NCI-H2196 (cell line): ENCODE data around the gene KIF26A.

Experiments used
- DNase-seq: peaks from one replicate; lab custom pipeline; 2025; ENCODE audit not compliant: unreplicated experiment; lab: John Stamatoyannopoulos, UW

Gene KIF26A

GRCh38 chr14:104175041-104175440 lies 36.7 kb downstream of the KIF26A start:
- no peak for DNase-seq

DNA sequence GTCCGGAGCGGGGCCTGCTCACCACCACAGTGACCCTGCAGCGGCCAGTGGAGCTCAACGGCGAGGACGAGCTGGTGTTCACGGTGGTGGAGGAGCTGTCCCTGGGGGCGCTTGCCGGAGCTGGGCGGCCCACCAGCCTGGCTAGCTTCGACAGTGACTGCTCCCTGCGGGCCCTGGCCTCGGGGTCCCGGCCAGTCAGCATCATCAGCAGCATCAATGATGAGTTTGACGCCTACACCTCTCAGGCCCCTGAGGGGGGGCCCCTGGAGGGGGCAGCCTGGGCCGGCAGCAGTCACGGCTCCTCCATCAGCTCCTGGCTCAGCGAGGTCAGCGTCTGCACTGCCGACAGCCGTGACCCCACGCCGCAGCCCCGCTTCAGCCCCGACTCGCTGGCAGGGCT lies 37.4 kb downstream of the KIF26A start:
- no peak for DNase-seq

DNA sequence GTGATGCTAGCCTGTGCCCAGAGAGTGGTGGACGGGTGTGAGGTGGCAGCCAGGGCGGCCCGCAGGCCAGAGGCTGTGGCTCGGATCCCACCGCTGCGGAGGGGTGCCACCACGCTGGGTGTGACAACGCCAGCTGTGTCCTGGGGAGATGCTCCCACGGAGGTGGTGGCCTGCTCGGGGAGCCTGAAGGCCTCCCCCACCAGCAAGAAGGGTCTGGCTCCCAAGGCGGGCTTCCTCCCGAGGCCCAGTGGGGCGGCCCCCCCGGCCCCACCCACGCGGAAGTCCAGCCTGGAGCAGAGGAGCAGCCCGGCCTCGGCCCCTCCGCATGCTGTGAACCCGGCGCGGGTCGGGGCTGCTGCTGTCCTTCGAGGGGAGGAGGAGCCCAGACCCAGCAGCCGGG lies 38.2 kb downstream of the KIF26A start:
- DNase-seq, result no peak

- no peak for DNase-seq
Observed at GRCh38 chr14:104177411-104177810, 39.0 kb downstream of the KIF26A start.

DNA sequence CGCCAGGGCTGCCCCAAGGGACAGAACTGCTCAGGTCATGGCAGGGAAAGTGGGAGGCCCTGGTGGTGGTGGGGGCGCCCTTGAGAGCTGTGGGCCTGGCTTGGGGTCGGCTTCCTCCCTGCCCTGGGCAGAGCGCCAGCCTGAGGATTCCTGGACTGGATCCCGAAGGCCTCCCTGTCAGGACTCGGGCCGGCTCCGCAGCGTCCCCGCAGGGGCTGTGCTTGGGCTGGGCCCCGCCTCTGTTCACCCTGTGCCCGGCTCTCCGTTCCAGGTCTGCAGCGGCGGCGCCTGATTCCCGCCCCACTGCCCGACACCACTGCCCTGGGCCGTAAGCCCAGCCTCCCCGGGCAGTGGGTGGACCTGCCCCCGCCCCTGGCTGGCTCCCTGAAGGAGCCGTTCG lies 39.9 kb downstream of the KIF26A start:
- DNase-seq, result no peak

GRCh38 chr14:104179126-104179525 lies 40.7 kb downstream of the KIF26A start:
- DNase-seq, result no peak

GRCh38 chr14:104179564-104180129 lies 41.3 kb downstream of the KIF26A start:
- DNase-seq, result no peak

GRCh38 chr14:104180561-104181165 lies 42.3 kb downstream of the KIF26A start:
- no peak for DNase-seq

DNA sequence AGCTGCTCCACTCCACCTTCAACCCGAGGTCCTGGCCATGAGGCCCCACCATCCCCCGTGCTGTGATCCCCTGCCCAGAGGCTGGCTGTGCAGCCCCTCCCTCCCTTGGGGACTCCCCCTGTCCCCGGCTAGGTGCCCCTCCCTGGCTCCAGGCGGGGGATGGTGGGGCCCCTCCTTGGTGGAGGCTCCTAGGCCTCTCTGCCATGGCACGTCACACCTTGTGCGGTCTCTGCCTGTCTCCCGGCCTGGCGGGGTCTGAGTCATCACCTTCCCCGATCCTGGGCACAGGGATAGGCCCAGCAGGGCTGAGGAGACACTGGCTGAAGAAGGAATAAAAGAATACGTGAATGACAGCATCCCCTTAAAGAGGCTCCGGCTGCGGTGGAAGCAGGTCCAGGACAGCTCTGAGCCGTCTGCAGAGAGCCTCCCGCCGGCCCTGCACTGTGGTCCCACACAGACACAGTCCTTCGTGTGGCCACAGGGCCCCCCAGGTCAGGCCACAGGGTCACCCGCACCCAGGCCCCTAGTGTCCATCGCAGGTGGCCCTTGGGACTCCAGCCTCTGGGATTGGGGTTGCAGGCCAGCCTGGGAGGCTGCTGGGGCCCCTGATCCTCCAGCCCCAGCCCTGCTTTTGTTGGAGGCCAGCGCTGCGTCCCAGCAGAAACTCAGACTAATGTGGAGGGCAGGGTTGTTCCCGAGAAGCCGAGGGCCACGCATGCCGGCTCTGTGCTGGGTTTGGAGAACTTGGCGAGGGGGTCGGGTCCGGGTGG lies 43.6 kb downstream of the KIF26A start:
- no peak for DNase-seq

- no peak for DNase-seq
Observed at GRCh38 chr14:104182857-104183425, 44.6 kb downstream of the KIF26A start.

- no peak for DNase-seq
Observed at GRCh38 chr14:104183796-104184195, 45.4 kb downstream of the KIF26A start.

GRCh38 chr14:104184506-104184905 lies 46.1 kb downstream of the KIF26A start:
- DNase-seq, result no peak

- DNase-seq, result no peak
Observed at GRCh38 chr14:104184911-104185499, 46.6 kb downstream of the KIF26A start.

DNA sequence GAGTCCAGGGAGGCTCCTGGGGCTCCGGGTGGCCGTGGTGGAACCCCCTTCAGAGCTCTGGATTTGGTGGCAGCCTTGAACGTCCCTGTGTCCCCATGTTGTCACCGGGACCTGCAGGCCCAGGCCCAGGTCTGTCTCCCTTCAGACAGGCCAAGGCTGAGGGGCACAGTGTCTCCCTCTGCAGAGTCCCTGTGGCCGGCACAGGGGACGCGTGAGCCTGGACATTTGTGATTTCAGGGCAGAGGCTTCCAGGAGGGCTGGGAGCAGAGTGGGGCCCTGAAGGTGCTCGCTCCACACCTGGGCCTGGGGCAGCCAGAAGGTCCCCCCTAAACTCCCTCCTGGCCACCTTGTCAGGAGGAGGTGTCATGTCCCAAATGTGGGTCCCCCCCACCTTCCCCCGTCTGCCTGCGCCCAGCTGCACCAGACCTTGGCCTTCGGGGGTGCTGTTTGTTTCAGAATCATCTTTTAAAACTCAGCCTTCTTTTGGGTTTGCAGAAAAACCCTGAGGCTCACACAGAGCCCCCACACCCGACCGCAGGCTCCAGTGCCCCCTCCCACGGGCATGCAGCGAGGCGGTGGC lies 47.6 kb downstream of the KIF26A start:
- DNase-seq, result no peak

GRCh38 chr14:104186575-104186974 lies 48.2 kb downstream of the KIF26A start:
- no peak for DNase-seq

DNA sequence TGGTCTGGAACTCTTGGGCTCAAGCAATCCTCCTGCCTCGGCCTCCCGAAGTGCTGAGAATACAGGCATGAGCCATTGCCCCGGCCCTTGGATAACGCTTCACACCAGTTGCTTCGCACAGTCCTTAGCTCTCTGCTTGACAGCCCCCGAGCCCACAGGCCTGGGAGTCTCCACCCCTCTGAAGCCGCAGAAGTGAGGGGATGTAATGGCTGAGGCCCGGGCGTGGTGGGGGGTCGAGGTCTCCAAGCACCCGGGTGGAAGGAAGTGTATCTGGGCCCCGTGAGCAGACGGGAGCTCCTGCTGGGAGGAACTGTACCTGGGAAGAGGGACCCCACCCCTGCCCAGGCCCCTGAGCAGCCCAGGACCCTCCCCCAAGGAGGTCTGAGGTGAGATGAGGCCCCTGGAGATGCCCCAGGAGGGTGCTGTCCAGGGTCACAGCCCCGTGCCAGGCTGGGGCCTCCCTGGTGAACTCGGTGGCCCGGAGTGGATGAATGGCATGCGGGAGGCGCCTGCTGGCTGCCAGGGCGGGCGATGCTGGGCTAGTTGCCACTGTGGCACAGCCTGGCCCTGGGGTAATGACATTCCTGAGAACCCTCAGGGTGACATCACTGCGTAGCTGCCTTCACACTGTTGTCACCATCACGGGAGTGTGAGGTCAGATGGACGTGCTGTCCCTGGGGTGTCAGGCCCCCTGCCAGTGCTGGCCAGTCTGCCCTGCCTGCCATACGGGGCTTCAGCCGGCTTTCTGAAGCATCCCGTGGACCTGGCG lies 48.9 kb downstream of the KIF26A start:
- no peak for DNase-seq

GRCh38 chr14:104187931-104188726 lies 49.7 kb downstream of the KIF26A start:
- peak; percentile 5 for DNase-seq

GRCh38 chr14:104188727-104189400 lies 50.5 kb downstream of the KIF26A start:
- DNase-seq, result no peak

- no peak for DNase-seq
Observed at GRCh38 chr14:104189629-104190335, 51.4 kb downstream of the KIF26A start.
